Measurements from ENCODE around the gene ULBP3.

Gene ULBP3

GRCh38 chr6:150090328-150090727 is 21.4 kb upstream of the ULBP3 start:
- TF ChIP-seq CTCF (conservative IDR thresholded peaks at IDR 0.05) (no peak), ZFX (IDR thresholded peaks at IDR 0.05) (no peak)

GRCh38 chr6:150088481-150089154 is 19.7 kb upstream of the ULBP3 start:
- TF ChIP-seq CTCF (conservative IDR thresholded peaks at IDR 0.05) (no peak), ZFX (IDR thresholded peaks at IDR 0.05) (no peak)
- H3K27ac ChIP-seq: no peak overlapping the region

More at GRCh38 chr6:150090328-150090727, 21.4 kb upstream of the ULBP3 start:
- no peak overlapping the region for H3K27ac ChIP-seq

GRCh38 chr6:150087336-150087735 is 18.4 kb upstream of the ULBP3 start:
- no peak overlapping the region for H3K27ac ChIP-seq
- TF ChIP-seq ZFX (IDR thresholded peaks at IDR 0.05) (no peak), CTCF (conservative IDR thresholded peaks at IDR 0.05) (no peak)

GRCh38 chr6:150086026-150086425 is 17.1 kb upstream of the ULBP3 start:
- TF ChIP-seq CTCF (conservative IDR thresholded peaks at IDR 0.05) (no peak), ZFX (IDR thresholded peaks at IDR 0.05) (no peak)
- no peak overlapping the region for H3K27ac ChIP-seq

GRCh38 chr6:150084426-150084825 is 15.5 kb upstream of the ULBP3 start:
- TF ChIP-seq CTCF (conservative IDR thresholded peaks at IDR 0.05) (no peak), ZFX (IDR thresholded peaks at IDR 0.05) (no peak)

GRCh38 chr6:150083839-150084238 is 14.9 kb upstream of the ULBP3 start:
- no peak for TF ChIP-seq ZFX (IDR thresholded peaks at IDR 0.05)
- TF ChIP-seq CTCF (conservative IDR thresholded peaks at IDR 0.05): no peak
- no peak overlapping the region for H3K27ac ChIP-seq

More at GRCh38 chr6:150084426-150084825, 15.5 kb upstream of the ULBP3 start:
- H3K27ac ChIP-seq: no peak overlapping the region

GRCh38 chr6:150081702-150082101 is 12.8 kb upstream of the ULBP3 start:
- TF ChIP-seq ZFX (IDR thresholded peaks at IDR 0.05): no peak
- TF ChIP-seq CTCF (conservative IDR thresholded peaks at IDR 0.05): no peak; the same call in 1 of the 2 replicates
- no peak overlapping the region for H3K27ac ChIP-seq
